Measurements from ENCODE around the gene SPRR3.
"Not testable (repeated sequence)": the region's sequence is repeated elsewhere in the genome, so short reads cannot be mapped to it uniquely, and the experiment has no call there.

The SPRR3 gene

DNA sequence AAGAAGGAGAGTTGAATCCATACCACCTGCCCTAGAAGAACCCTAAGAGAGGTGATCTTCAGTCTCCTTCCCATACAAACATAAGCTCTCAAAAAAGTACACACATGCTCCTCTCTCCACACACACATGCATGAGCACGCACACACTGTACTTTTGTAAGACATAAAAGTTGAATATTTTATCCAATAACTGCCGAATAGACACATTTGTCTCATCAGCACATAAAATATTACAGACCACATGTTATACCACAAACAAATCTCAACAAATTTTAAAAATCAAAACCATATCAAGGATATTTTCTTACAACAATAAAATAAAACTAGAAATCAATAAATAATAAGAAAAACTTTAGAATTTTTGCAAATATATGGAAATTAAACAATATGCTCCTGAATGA is 15.0 kb upstream of the SPRR3 start:
- DNase-seq: no peak

DNA sequence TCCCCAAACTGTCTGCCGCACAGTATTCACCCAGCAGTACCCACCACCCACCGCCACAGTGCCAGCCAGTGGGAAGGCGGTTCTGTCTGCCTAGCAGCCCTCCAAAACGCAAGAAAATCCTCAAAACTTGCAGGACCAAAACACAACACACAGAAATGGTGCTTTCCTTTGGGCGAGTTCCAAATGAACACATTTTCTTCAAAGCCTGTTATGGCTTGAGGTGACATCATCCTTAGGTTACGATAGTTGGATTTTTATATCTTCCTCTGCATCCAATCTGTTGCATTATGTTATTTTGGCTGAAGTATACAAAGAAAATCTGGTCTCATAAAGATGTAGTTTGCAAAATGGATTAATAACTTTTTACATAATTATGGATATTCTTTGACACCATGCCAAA is 8.4 kb upstream of the SPRR3 start:
- no peak for DNase-seq

- no peak for DNase-seq
Measured at GRCh38 chr1:152995842-152996241, 5.7 kb upstream of the SPRR3 start.

DNA sequence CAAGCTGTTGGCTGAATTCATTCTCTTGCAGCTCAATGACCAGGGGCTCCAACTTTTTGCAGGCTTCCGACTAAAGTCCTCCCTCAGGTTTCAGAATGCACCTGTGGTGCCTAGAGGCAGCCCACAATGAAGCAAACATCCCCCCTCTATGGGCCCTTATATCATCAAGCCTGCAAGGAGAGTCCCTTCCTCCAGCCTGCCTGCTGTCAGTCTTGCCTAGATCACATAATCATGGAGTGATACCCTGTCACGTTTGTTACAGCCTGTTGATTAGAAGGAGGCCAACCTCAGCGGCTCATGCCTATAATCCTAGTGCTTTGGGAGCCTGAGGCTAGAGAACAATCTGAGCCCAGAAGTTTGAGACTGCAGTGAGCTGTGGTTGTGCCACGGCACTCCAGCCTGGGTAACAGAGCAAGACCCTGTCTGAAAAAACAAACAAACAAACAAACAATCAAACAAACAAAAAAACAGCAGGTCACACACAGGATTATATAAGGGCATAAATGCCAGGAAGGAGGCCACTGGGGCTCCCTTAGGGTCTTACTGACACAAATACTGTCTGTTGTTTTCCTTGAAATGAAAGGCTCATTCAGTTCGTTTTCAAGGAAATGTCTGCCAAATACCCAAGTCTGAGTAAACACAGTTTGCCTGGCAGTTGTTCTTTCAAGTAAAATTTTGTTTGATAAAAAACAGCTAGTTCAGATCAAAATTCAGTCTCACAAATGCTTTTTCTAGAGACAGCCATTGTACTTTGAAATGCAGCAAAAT is 4.7 kb upstream of the SPRR3 start:
- DNase-seq: no peak

DNA sequence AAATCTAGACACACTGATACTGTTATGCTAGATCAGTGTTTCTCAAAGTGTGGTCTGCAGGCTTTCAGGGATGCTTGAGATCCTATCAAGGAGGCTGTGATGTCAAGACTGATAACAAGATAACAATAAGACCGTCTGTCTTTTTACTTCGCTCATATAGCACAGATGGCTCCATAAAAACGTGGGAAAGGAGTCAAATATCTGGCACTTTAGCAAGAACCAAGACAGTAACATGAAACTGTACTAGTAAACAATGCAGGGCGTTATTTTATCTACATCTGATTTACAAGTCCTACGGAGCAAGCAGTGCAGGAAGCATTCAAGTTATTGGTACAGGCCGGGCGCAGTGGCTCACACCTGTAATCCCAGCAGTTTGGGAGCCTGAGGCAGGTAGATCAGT is 3.6 kb upstream of the SPRR3 start:
- DNase-seq: no peak

- no peak for DNase-seq
Measured at GRCh38 chr1:152998476-152998875, 3.1 kb upstream of the SPRR3 start.

DNA sequence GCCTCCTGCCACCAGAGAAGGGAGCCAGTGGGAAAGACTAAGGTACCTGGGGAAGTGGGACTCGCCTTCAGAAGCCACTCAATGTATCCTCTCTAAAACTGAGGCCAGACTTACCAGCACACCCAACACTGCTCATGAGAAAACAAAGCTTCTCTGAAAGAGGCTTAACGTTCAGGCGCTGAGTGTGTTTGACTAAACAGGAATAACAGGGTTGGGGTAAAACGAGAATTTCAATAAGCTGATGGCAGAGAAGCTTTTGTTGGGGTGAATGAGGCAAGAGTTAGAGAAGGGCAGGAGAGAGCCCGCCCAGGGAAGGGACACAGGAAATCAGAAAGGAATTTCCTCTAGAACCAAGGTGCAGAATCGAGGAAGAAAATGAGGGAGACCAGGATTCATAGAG is 1.7 kb upstream of the SPRR3 start:
- DNase-seq: no peak

DNA sequence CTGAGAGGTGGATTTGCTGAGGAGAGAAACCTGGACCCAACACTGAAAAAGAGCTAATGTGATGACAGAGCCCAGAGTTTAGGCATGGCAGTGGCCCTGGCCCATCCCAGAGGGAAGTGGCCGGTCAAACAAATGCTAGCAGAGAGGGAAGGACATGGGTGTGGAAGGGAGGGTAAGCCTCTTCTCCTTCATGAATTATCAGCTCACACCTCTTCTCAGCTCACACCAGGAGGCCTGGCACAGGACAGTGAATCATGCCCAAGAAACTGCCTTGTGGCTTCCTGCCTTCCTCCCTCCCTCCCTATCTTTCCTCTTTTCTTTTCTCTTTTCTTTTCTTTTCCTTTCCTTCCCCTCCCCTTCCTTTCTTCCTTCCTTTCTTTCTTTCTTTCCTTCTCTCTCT is 1.3 kb upstream of the SPRR3 start:
- DNase-seq: no peak

DNA sequence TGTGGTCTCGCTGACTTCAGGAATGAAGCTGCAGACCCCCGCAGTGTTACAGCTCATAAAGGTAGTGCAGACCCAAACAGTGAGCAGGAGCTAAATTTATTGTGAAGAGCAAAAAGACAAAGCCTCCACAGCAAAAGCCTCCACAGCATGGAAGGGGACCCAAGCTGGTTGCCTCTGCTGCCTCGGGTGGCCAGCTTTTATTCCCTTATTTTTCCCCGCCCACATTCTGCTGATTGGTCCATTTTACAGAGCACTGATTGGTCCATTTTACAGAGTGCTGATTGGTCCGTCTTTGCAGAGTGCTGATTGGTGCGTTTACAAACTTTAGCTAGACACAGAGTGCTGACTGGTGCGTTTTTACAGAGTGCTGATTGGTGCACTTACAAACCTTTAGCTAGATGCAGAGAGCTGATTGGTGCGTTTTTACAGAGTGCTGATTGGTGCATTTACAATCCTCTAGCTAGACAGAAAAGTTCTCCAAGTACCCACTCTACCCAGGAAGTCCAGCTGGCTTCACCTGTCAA is 9.7 kb downstream of the SPRR3 start:
- not testable (repeated sequence) for DNase-seq

GRCh38 chr1:153021829-153022228 is 20.3 kb downstream of the SPRR3 start:
- not testable (repeated sequence) for DNase-seq

DNA sequence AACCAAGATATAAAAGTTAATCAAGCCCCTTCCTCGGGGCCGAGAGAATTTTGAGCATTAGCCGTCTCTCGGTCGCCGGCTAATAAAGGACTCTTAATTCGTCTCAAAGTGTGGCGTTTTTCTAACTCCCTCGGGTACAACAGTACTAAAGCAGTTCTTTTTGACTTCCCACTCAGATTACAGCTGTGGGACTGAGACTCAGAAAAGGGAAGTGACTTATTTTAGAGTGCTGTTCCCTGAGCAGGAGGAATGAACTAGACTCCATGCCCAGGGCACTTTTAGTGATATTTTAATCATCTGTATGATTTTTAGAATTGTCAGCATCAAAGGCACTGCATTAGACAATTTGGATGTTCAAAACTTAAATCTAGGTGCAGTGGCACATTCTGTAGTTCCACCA is 20.8 kb downstream of the SPRR3 start:
- DNase-seq: not testable (repeated sequence)

DNA sequence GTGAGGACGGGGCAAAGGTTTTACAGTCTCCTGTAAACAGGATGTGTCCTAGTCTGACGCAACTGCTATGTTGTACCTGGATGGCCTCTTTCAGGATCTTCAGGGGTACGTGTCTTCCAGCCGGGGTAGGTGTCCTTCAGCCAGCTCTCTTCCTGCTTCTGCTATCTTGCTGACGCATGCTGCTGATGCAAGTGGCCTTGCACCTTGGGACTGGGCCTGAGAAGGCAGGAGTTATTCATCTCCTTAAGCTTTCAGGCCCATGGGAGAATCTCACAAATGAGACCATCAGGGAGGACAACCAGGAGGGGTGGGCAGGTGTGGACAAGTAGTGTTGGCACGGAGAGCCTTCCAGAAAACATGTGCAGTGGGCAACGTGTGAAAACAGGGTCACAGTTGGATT is 21.6 kb downstream of the SPRR3 start:
- DNase-seq: no peak

DNA sequence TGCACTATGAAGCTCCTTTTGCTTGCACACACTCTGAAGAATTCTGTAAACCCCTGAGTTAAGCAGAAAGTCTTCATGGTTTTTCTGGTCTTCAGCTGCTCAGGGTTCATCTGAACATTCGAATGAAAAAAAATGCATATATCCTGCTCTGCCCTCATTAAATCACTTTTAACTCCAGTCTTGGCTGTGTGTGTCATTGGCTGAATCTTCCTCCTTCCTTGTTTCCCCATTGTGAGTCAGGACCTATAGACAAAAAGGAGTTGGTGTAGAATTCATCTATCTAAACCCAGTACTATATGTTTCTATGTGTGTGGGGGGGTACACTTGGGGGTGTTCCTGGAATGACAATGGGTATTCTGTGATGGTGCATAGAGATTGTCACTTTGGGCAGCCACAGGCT is 22.9 kb downstream of the SPRR3 start:
- DNase-seq: no peak

- DNase-seq: no peak
Measured at GRCh38 chr1:153025797-153026196, 24.2 kb downstream of the SPRR3 start.

DNA sequence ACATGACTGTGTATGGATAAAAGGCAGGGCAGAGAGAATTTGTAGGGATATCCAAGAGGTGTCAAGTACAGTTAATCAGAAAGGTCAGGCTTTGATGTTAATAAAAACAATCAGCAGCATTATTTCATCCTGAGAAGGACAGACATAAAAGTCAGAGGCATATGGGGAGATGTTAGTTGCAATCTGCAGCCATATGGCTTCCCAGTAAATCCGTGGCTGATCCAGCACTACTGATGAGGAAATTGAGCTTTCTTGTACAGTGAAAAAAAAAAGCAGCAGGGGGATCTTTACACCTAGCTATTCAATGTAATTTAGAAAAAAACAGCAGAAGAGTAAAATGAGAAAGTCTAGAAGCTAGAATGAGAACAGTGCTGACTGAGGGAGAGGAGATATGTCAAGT is 27.2 kb downstream of the SPRR3 start:
- DNase-seq: no peak

GRCh38 chr1:153030895-153031294 is 29.3 kb downstream of the SPRR3 start, which contains the start of gene SPRR1B:
SPRR1B (plus strand) TSS chr1:153031203; CDS start chr1:153032346, 1,143 bp downstream.
- no peak for DNase-seq

- DNase-seq: no peak
Measured at GRCh38 chr1:153032073-153032472, 30.5 kb downstream of the SPRR3 start.

DNA sequence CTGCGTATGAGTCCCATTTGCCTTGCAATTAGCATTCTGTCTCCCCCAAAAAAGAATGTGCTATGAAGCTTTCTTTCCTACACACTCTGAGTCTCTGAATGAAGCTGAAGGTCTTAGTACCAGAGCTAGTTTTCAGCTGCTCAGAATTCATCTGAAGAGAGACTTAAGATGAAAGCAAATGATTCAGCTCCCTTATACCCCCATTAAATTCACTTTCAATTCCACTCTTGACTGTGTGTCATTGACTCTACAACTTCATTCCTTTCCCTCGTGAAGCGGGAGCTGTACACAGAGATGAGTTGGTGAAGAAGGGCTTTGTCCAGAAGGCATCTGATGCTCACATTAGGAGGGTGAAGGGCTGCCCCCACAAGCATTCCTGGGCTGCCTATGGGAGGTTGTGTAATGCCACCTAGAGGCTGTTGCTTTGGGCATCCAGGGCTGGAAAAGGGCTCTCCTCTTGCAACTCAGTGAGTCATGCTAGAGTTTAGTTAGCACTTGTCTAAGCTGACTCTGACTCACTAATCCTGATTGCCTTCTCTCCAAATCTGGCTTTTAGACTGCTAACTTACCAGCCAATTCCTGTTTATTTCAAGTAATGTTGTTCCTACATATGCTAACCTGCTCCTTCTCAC is 31.2 kb downstream of the SPRR3 start:
- DNase-seq: no peak

DNA sequence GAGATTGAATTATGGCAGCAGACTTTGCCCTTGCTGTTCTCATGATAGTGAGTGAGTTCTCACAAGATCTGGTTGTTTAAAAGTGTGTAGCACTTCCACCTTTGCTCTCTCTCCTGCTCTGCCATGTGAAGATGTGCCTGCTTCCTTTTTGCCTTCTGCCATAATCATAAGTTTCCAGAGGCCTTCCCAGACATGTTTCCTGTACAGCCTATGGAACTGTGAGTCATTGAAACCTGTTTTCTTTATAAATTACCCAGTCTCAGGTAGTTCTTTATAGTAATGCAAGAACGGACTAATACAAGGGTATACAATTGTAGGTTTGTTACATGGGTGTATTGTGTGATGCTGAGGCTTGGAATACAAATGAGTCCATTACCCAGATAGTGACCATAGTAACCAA is 33.7 kb downstream of the SPRR3 start:
- no peak for DNase-seq

DNA sequence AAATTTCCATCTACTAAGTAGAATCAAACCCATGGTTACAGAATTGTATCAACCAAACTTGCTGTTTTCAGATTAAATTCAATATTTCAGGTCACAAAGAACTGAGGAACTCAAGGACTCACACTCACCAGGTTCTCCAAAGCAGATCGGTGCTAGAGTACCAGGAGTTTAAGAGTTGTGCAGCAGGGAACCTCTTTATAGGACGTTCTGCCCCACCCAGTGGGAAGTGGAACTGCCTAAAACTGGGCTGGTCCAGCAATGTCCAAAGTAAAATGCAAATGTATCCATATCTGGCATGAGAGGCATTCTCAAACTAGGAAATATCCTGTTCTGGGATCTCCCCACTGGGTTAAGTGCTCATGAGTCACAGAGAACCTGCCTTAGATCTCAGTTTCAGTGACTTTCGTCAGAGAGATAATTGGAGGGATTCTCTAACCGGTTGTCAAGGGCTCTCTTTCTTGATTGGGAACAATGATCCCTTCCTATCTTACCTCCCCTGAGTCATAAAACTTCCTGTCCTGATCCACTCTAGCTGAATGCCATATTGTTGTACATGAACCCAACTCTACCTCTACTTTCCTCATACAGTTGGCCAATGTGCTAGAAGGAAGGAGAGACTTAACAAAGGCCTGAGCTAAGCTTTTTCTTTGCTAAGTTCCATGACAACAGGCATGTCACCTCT is 39.5 kb downstream of the SPRR3 start, which contains the start of gene SPRR2D:
Gene SPRR2D, minus strand, starts transcription at position 171 of the 682 bp plus-strand sequence. CDS start 774 bp downstream, outside the sequence.
- DNase-seq: no peak

DNA sequence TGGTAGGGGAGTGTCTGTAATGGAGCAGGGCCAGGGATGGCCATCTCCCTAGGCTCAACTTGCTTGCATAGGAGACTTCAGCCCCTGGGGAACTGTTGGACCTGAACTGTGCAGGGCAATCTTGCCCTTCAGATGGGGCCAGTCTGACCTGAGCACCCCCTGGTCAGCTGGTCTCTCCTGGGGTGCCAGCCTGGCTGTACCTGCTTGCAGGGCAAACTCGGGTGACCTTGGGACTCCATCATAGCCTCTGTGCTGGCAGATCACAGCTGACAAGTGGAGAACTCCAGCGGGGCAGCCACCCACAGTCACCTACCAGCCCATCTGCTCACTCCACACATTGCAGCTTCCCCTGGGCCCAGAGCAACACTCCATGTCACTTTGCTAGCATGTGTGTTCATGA is 47.7 kb downstream of the SPRR3 start:
- DNase-seq: no peak

All from stimulated activated naive CD4-positive, alpha-beta T cell treated with Interleukin-2 at 50 U/mL for 16 hours (primary cell).